ENCODE data around the gene SRCAP. TPM values are rescaled to one million over a fixed set of nuclear protein-coding genes. Genes with fewer than 3 reads are reported as not detected.
A peak's percentile ranks its signal among the peaks of the same experiment; 100 is the strongest.

The SRCAP gene
- total and polyA plus RNA-seq, 8 donors = 1.2 to 70.1 (median 24.6) TPM

DNA sequence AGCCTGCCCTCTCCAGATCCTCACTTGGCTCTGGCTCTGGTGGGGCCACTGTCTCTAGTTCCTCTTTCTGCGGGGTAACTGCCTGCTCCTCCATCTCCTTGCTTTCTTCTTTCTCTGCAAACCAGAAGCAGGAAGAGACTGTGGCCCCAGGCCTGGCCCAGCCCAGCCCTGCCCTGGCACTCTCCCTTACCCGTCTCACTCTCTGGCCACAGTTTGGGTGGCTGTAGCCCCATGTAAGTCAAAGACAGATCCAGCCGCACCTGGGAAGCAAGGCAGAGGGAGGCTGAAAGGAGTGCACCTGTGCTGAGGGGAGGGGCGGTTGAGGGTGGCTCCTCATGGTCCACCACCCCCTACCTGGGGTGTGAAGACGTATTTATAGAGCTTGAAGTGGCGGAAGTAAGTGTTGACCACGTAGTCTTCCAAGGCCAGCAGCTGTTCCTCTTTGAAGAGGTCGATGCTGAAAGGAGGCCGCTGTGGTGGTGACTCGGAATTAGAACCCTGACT, 60.1 kb downstream of the SRCAP start:
- H3K4me1 ChIP-seq = peaks cover 22 to 45% (median 34%) of the 10 kb centered on the region in 4 donors
- 71 to 92% (median 84%) methylated on average over 9 to 10 of the region's 10 CpGs for WGBS, 5 donors
- H3K27me3 ChIP-seq = no peaks in the 10 kb centered on the region
- intact Hi-C loops (cut with DNase I; ENCODE audit: low total_unique reads) = no loop called here
- peaks cover 14 to 68% (median 61%) of the 10 kb centered on the region in 4 donors for H3K36me3 ChIP-seq
- TF ChIP-seq EP300 (IDR thresholded peaks at IDR 0.05) = no peak
- TF ChIP-seq, protein P1, sequence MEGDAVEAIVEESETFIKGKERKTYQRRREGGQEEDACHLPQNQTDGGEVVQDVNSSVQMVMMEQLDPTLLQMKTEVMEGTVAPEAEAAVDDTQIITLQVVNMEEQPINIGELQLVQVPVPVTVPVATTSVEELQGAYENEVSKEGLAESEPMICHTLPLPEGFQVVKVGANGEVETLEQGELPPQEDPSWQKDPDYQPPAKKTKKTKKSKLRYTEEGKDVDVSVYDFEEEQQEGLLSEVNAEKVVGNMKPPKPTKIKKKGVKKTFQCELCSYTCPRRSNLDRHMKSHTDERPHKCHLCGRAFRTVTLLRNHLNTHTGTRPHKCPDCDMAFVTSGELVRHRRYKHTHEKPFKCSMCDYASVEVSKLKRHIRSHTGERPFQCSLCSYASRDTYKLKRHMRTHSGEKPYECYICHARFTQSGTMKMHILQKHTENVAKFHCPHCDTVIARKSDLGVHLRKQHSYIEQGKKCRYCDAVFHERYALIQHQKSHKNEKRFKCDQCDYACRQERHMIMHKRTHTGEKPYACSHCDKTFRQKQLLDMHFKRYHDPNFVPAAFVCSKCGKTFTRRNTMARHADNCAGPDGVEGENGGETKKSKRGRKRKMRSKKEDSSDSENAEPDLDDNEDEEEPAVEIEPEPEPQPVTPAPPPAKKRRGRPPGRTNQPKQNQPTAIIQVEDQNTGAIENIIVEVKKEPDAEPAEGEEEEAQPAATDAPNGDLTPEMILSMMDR (IDR thresholded peaks at IDR 0.05) = no peak
- no peak for TF ChIP-seq POLR2AphosphoS5 (IDR thresholded peaks at IDR 0.05)
- no peak for TF ChIP-seq POLR2A (IDR thresholded peaks at IDR 0.05)
- H3K4me3 ChIP-seq = no peak overlapping the region
- H3K9me3 ChIP-seq = no peaks in the 10 kb centered on the region
- peak overlapping the region in 2 of 5 donors; percentile 60 to 69 for H3K27ac ChIP-seq
- DNase-seq = no peak

DNA sequence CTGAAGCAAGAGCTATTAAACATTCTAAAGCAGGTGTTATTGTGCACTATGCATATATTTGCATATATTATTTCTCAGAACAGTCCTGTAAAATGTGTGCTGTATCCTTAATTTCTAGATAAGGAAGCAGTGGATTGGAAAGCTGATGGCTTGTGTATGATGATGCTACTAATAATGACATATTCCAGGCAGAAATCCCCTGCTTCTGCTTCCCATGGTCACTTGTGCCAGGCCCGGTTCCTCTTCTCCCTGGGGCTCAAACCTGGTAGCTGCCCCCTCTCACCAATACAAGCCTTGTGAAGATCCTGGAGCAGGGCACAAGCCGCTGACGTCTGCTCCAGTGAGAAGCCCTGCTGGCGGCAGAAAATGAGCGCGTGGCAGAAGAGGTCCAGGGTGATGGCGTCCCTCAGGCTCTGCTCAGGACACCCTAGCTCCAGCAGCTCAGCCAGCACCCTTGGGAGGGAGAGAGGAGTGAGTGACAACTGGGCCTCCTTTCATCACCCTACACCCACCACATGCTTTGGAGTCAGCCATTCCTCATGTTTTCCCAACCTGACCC, 61.1 kb downstream of the SRCAP start:
- no peak for DNase-seq
- Histone ChIP-seq H3K27me3 (no peaks in the 10 kb centered on the region), H3K4me3 (no peak overlapping the region), H3K4me1 (peaks cover 22 to 50% (median 43%) of the 10 kb centered on the region in 4 donors), H3K27ac (no peak overlapping the region), H3K9me3 (no peaks in the 10 kb centered on the region), H3K36me3 (peaks cover 24 to 68% (median 61%) of the 10 kb centered on the region in 4 donors)
- intact Hi-C loops (cut with DNase I; ENCODE audit: low total_unique reads) = no loop called here
- TF ChIP-seq, protein P1 (IDR thresholded peaks at IDR 0.05) = no peak
- TF ChIP-seq POLR2AphosphoS5 (IDR thresholded peaks at IDR 0.05) (no peak), POLR2A (IDR thresholded peaks at IDR 0.05) (no peak), EP300 (IDR thresholded peaks at IDR 0.05) (no peak)
- WGBS, 5 donors = 83 to 90% (median 89%) methylated on average over 1 to 7 of the region's 7 CpGs

DNA sequence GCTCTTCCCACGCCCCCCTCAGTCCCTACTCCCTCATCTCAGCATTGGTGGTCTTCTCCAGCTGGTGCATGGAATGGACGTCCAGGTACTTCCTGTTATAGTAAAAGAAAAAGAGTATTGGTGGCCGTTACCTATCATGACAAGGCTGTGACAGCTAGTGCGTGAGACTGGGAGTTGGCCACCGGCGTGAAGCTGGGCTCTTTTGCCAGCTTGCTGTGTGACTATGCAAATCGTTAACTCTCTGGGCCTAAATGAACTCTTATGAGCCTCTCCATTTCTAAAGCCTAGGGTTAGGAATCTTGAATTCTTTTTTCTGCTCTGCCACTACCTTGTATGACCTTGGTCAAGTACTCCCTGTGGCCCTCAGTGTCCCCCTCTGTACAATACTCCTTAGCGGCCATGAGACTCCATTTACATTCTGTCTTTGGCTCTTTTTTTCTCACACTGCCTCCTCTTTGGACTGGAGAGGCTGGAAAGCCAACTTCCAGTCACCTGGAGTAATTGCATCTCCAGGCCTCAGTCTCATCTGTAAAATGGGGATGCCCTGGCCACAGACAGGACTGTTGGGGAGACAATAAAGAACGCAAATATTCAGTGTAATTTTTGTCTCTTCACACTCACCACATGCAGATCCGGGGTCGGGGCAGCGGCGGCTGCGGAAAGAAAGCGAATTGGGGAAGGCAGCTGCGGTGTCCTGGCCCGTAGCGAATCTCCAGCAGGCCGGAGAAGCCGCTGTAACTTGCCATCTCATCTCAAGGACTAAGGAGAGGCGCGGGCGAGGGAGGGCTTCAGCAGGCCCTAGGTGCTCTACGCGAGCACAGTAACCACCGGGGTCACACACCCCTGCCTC, 61.8 kb downstream of the SRCAP start:
- H3K9me3 ChIP-seq = no peaks in the 10 kb centered on the region
- no peak for TF ChIP-seq POLR2A (IDR thresholded peaks at IDR 0.05)
- TF ChIP-seq POLR2AphosphoS5 (IDR thresholded peaks at IDR 0.05) = no peak
- intact Hi-C loops (cut with DNase I; ENCODE audit: low total_unique reads) = no loop called here
- peak overlapping the region in 4 of 5 donors; percentile 88 to 97 (median 93) for H3K27ac ChIP-seq
- peaks cover 22 to 50% (median 44%) of the 10 kb centered on the region in 4 donors for H3K4me1 ChIP-seq
- DNase-seq = no peak
- 27 to 30% (median 28%) methylated on average over 26 of the region's 26 CpGs for WGBS, 5 donors
- no peaks in the 10 kb centered on the region for H3K27me3 ChIP-seq
- peaks cover 31 to 68% (median 61%) of the 10 kb centered on the region in 4 donors for H3K36me3 ChIP-seq
- peak overlapping the region; percentile 80 to 96 (median 94) for H3K4me3 ChIP-seq

DNA sequence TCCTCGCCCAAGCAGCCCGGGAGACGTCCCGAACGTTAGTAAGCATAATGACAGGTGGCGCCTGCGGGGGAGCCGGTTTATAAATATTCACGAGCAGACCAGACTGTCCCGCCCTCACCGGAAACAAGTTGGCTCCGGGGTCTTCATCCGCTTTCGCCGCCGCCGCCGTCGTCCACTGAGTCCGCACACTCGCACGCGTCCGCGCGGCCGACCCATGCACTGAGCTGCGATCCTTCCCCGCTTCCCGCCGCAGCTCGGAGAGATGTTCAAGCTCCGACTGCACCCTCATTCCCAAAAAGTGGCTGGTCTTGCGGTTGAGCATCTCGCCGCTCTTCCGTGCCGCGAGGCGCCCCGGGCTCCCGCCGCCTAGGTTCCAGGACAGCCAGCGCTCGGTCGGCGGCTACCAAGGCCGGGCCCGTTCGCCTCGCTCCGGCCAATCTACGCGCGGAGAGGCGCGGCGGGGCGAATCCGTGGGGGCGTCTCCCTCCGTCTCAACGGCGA, 62.5 kb downstream of the SRCAP start:
- peak in 1 of 2 donors; percentile 63 for DNase-seq
- Histone ChIP-seq H3K9me3 (no peaks in the 10 kb centered on the region), H3K27ac (peak overlapping the region; percentile 26 to 97 (median 92)), H3K27me3 (no peaks in the 10 kb centered on the region), H3K4me1 (peaks cover 22 to 50% (median 44%) of the 10 kb centered on the region in 4 donors), H3K36me3 (peaks cover 32 to 68% (median 61%) of the 10 kb centered on the region in 4 donors), H3K4me3 (peak overlapping the region; percentile 80 to 96 (median 94))
- 0 to 2% (median 0%) methylated on average over 19 to 64 of the region's 64 CpGs for WGBS, 5 donors
- intact Hi-C loops (cut with DNase I; ENCODE audit: low total_unique reads) = no loop called here
- TF ChIP-seq POLR2A (IDR thresholded peaks at IDR 0.05) = no peak

Measured in stomach (tissue), 9 donors.